ENCODE measurements around the gene EIF6.

GRCh38 chr20:35320396-35321126 is 36.0 kb upstream of the EIF6 start:
- TF ChIP-seq CTCF (IDR thresholded peaks at IDR 0.05) = no peak
- no peak for TF ChIP-seq POLR2A (IDR thresholded peaks at IDR 0.05)

Data from body of pancreas (tissue), 4 donors.